Epithelial cell of prostate (primary cell): ENCODE measurements around the gene NAGLU.
"Not testable (repeated sequence)": the region's sequence is repeated elsewhere in the genome, so short reads cannot be mapped to it uniquely, and the experiment has no call there.

ENCODE experiments used
- DNase-seq: peaks from one replicate; pipeline ENCODE4 v3.0.0-alpha.2; 2011; ENCODE audit warnings: low read depth, low spot score
- H3K27ac ChIP-seq: fragments of 450-650 bp; 2 replicates; pipeline ENCODE4 v1.5.1; 2017; ENCODE audit warnings: mild to moderate bottlenecking

The NAGLU gene

GRCh38 chr17:42520540-42520951 is 15.5 kb upstream of the NAGLU start:
- no peak for DNase-seq
- peak overlapping the region; percentile 93 for H3K27ac ChIP-seq

- no peak for DNase-seq
- peak overlapping the region; percentile 93 for H3K27ac ChIP-seq
Measured at GRCh38 chr17:42521036-42521435, 15.0 kb upstream of the NAGLU start.

- H3K27ac ChIP-seq = no peak overlapping the region
- no peak for DNase-seq
Measured at GRCh38 chr17:42521666-42522262, 14.3 kb upstream of the NAGLU start.

GRCh38 chr17:42522263-42522790 is 13.7 kb upstream of the NAGLU start:
- no peak for DNase-seq
- no peak overlapping the region for H3K27ac ChIP-seq

- no peak overlapping the region for H3K27ac ChIP-seq
- no peak for DNase-seq
Measured at GRCh38 chr17:42522798-42523278, 13.2 kb upstream of the NAGLU start.

GRCh38 chr17:42525221-42525620 is 10.8 kb upstream of the NAGLU start:
- peak overlapping the region; percentile 66 for H3K27ac ChIP-seq
- peak; percentile 69 for DNase-seq

- no peak for DNase-seq
Measured at GRCh38 chr17:42526031-42526444, 10.0 kb upstream of the NAGLU start.

GRCh38 chr17:42527932-42528331 is 8.1 kb upstream of the NAGLU start:
- H3K27ac ChIP-seq = no peak overlapping the region
- no peak for DNase-seq

More at GRCh38 chr17:42526031-42526444, 10.0 kb upstream of the NAGLU start:
- peak overlapping the region; percentile 66 for H3K27ac ChIP-seq

GRCh38 chr17:42529061-42529460 is 7.0 kb upstream of the NAGLU start:
- no peak for DNase-seq
- peak overlapping the region; percentile 94 for H3K27ac ChIP-seq

- H3K27ac ChIP-seq = peak overlapping the region; percentile 94
- no peak for DNase-seq
Measured at GRCh38 chr17:42530952-42531454, 5.0 kb upstream of the NAGLU start.

GRCh38 chr17:42531455-42532354 is 4.3 kb upstream of the NAGLU start:
- DNase-seq = no peak
- peak overlapping the region; percentile 94 for H3K27ac ChIP-seq

GRCh38 chr17:42535155-42536047 is 640 bp upstream of the NAGLU start:
- H3K27ac ChIP-seq = peak overlapping the region; percentile 57
- DNase-seq = no peak

- peak overlapping the region; percentile 57 for H3K27ac ChIP-seq
- no peak for DNase-seq
Measured at GRCh38 chr17:42536372-42537155, 523 bp downstream of the NAGLU start.

- H3K27ac ChIP-seq = peak overlapping the region; percentile 57
- DNase-seq = no peak
Measured at GRCh38 chr17:42537156-42537805, 1.2 kb downstream of the NAGLU start.

- H3K27ac ChIP-seq = no peak overlapping the region
- DNase-seq = no peak
Measured at GRCh38 chr17:42537826-42538451, 1.9 kb downstream of the NAGLU start.

- DNase-seq = no peak
- no peak overlapping the region for H3K27ac ChIP-seq
Measured at GRCh38 chr17:42538482-42538881, 2.4 kb downstream of the NAGLU start.

- H3K27ac ChIP-seq = peak overlapping the region; percentile 50
- not testable (repeated sequence) for DNase-seq
Measured at GRCh38 chr17:42540558-42540957, 4.5 kb downstream of the NAGLU start.
